NCI-H82 treated with DMSO at 0.1 percent for 48 hours (cell line): ENCODE results near the gene CA10.

ENCODE experiments used
- DNase-seq: peaks from one replicate; lab custom pipeline; 2025; ENCODE audit not compliant: unreplicated experiment; lab: John Stamatoyannopoulos, UW

Gene CA10

DNA sequence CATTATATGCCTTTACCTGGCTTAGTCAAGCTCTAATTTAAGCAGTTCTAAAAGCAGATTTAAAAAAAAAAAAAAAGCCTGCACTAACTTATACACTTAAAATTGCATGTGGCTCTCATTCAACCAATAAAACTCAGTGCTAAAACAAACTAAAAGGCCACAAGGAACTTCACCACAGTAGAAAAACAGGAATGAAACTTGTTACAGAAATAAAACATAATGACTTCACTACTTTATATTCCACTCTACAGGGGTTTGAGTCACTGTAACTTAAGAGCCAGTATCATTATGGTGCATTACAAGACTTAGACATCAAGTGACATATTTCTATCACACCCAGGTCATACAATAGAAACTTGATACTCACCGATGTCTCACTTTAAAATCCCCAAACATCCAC is 11.1 kb downstream of the CA10 start:
- no peak for DNase-seq

DNA sequence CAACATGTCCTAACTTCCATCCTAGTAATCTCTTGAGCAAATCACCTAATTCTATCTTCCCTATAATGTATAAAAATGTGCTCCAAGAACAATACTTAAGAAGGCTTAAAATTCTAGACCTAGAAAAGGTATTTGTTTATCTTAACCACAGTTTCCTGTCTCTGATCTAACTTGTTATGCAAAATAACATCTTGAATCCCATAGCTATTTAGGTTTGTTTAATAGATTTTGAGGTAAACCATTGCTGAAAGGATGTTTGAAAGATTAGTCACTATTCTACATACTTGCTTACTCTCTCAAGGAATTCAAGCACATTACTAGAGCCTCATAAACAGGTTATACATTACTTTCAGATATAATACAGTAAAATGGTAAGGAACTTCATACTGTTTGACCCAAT is 13.0 kb downstream of the CA10 start:
- DNase-seq: no peak

DNA sequence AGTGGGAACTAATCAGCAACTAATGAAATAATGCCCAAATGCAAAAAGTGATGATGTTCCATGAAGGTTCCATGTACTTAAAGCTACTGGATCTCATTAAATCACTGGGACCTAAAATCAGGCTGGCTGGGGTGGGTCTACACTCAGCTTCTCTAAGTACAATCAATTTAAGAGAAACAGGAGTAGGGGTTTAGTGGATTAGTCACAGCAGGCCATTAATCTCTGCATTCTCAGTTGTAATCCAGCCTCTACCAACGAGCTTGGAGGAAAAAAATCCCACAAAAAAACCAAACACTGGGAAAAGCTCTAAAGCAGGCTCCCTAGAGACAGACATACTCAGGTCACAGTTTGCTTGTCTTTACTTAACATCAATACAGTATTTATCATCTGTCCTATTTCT is 15.0 kb downstream of the CA10 start:
- DNase-seq: peak; percentile 98

- DNase-seq: peak; percentile 86
Measured at GRCh38 chr17:52140601-52141000, 17.9 kb downstream of the CA10 start.

DNA sequence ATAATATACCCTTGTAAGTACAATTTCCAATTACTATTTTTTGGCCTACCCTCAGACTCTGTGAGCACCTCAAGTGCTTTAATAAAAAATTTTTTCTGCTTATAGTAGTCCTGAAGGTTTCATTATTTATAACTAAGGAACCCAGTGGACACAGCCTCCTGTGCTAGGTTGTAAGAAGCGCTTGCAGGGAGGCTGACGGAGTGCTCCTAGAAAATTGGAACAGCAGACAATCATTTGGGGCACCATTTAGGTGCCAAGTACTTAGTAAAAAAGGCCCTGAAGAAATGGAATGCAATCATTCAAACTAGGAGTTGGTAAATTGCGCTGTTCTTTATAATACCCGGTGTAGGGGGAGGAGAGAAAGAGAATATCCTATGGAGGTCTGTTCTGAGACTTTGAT is 19.8 kb downstream of the CA10 start:
- DNase-seq: no peak

- peak; percentile 45 for DNase-seq
Measured at GRCh38 chr17:52138350-52138749, 20.2 kb downstream of the CA10 start.

DNA sequence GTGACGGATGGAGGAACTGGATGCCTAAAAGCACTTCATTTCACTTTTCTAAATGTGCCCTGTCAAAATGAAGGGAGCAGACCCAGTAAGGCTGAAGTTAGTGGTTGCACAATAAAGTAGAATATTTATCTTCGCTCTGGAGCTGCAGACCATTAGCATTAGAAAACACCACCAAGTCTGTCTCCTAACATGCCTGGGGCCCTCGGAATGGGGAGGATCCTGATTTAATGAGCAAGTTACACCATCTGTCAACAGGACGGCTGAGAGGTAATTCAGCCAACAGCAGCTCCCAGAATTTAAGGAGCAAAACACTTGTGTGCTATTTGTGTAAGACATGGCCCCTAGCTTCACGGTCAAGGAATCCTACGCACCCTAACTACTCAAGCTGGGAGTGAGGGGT is 22.3 kb downstream of the CA10 start:
- DNase-seq: peak; percentile 74

- DNase-seq: no peak
Measured at GRCh38 chr17:52134641-52135040, 23.9 kb downstream of the CA10 start.

- DNase-seq: no peak
Measured at GRCh38 chr17:52128721-52129120, 29.8 kb downstream of the CA10 start.

DNA sequence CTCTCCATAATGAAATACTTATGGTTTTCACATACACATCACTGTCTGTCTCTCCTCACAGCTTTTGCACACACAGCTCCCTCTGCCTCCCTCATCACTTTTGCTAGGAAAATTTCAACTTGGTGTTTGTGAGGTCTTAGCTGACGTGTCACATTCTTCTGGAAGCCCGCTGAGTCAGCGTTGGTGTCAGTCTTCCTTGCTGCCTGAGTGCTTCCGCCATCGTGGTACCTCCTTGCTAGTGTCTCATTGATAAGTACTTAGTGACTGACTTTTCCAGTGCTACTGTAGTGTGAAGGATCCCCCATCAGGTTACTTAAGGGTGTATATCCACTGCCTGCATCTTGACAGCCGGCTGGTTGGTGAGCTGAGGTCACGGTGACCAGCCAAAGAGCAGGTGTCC is 33.5 kb downstream of the CA10 start:
- DNase-seq: no peak

DNA sequence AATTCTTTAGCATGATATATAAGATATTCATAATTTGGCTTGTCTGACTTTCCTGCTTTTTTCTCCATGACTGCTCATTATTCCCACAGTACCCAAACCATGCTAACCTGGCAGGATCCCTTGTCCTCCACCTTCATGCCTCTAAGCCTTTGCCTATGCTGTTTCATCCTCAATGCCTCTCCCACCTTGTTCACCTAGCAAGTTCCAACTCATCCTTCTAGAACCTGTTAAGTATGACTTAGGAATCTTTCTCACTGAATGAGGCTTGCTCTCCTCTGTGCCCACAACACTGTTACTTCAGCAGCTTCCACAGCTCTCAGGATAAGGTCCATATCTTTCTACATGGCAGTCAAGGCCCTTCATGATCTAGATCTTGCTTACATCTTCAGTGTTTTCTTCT is 34.0 kb downstream of the CA10 start:
- no peak for DNase-seq

- peak; percentile 70 for DNase-seq
Measured at GRCh38 chr17:52120465-52120864, 38.0 kb downstream of the CA10 start.

DNA sequence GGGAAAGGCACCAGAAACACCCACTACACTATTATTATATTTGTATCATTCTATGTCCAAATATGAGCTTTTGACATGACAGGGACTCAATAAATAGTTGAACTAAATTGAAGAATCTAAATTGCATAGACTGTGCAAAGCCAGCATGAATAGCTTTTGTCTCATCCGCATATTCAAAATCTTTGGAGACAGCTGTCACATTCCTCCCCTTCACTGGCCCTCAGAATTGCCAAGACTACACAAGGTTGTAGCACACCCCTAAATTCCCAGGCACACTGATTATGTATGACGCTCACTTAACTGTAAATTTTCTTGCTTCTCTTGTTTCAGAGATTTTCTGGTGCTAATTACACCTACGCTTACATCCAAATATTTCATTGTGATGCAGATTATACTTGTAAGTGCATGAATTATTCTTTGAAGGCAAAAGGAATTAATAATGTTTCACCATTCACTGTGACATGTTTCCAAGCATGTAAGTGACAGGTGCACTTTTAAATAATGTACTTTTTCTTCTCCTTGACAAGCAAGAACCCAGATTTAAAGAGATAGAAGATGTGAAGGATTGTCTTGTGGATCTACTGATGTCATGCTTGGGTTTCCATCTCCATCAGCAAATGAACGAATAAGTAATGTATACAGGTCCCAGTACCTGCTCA is 47.5 kb downstream of the CA10 start:
- no peak for DNase-seq

GRCh38 chr17:52106638-52107261 is 51.8 kb downstream of the CA10 start:
- peak; percentile 29 for DNase-seq

DNA sequence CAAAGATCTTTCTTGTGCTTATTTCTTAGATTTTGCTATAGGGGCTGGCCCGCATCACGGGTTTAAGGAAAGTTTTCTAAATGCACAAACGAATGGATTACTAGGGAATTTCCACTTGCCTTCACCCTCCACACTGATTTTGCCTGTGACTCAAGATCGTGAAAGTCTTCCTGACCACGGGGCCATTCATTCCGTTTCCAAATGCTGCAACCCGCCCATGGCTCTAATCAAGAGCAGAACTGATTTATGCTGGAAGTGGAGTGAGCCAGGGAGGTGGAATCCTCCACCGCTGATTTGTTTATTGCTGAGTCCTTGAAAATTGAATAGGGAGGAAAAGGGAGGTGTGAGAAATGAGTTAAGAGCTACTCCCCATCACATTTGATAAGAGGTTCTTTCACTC is 52.4 kb downstream of the CA10 start:
- no peak for DNase-seq

DNA sequence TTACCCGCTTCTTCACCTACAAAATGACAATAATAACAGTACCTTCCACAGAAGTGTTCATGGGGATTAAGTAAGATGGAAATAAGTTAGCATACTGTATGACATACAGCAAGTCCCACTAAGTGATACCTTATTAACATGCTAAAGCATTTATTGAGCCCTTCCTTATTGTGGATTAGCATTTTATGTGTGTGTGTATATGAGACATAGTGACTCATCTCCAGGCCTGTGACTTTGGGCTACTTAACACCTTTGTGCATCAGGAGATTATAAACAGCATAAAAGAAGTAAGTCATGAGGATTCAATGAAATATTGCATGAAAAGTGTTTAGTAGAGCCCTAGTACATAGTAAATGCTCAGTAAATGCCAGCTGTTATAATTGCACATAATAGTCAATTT is 52.9 kb downstream of the CA10 start:
- DNase-seq: no peak

GRCh38 chr17:52096056-52096455 is 62.5 kb downstream of the CA10 start:
- no peak for DNase-seq

DNA sequence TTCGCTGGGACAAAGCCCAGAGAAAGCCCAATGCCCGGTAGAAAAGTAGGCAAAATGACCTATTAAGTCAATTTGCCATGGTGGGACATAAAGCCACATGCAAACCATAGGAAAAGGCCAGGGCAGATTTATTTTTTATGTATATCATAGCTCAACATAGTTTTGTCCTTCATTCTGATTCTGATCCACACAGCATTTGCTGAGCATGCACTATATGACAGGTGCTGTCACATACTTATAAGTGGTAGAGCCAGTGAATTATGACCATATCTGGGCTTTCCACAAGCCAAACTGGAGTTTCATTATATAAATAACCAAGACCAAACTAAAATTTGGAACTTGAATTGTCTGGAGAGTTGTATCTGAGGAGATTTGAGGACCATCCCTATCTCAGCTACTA is 74.3 kb downstream of the CA10 start:
- DNase-seq: no peak

DNA sequence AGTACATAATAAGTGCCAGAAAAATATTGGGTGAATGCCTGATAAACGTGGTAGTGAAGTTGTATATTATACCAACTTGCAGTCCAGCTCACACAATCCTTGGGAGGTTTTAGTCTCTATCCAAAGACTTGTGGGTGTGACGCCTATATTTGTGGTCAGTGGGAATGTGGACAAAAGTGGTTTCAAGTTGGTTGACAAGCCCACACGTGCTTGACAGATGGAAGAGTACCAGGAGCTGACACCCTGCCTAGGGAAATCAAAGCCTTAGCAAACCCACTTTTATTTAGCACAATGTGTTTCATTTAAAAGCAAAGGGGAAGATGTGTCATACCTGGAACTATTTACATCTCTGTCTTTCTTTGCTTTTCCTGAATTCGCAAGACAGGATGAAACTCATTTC is 79.0 kb downstream of the CA10 start:
- DNase-seq: no peak

GRCh38 chr17:52071712-52072111 is 86.8 kb downstream of the CA10 start:
- no peak for DNase-seq

DNA sequence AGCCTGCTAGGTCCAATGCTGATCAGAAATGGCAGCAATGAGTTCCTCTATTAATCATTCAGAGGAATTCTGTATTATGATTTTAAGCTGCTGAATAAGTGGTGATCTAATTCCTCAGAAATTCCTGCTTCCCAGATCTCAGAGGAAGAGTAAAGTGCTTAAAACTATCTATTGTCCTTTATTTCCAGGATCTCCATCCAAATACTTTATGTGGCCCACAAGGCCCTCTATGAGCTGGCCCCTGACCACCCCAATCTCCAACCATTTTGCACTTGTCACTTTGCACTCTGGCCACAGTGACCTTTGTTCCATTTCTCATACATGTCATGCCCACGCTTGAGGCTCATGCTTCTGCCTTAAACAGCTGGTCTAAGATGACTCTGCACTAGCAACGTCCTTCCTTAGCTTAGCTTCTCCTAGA is 93.7 kb downstream of the CA10 start:
- DNase-seq: no peak

GRCh38 chr17:52049496-52049895 is 109.0 kb downstream of the CA10 start:
- DNase-seq: no peak

- no peak for DNase-seq
Measured at GRCh38 chr17:52049051-52049450, 109.5 kb downstream of the CA10 start.
